Keratinocyte (primary cell): ENCODE data around the gene ADAM29.

Source experiments
- EZH2 ChIP-seq: IDR thresholded peaks from one replicate; pipeline ENCODE4 v1.6.1; 2012; ENCODE audit warnings: inconsistent platforms, mild to moderate bottlenecking, low read length, moderate library complexity
- TF ChIP-seq, protein P1 (sequence below), 3 experiments: IDR thresholded peaks in 1 of 3; conservative IDR thresholded peaks in 1 of 3; optimal IDR thresholded peaks in 1 of 3; 2 replicates in 2 of 3; 3 replicates in 1 of 3; pipeline versions ENCODE3 to v1.5.1; 2011; ENCODE audit warnings: low read length in 3 of 3, mild to moderate bottlenecking in 3 of 3, moderate library complexity in 2 of 3, control low read depth in 1 of 3, inconsistent platforms in 1 of 3; ENCODE audit not compliant: insufficient read depth in 2 of 3; ENCODE audit errors: extremely low read depth in 1 of 3

DNA sequence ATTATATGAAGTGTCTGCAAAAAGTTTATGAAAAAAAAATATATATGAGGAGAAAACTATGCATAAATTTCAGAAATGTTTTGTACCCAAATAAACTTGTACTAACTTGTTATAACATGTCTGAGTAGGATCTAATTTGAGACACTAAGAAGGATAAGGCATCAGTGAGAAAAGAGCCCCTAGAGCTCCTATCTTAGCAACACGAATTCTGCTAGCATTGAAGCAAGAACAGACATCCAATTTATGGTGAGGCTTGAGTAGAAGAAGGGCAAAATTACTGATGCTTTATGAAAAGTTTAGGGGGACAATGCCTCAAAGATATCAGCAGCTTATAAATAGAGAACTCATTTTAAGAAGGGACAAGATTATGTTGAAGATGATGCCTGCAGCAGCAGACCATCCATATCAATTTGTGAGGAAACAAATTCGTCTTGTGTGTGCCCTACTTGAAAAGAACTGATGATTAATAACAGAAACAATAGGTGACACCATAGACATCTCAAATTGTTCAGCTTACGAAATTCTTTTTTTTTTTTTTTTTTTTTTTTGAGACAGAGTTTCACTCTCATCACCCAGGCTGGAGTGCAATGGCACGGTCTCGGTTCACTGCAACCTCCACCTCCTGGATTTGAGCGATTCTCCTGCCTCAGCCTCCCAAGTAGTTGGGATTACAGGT, 35.7 kb upstream of the ADAM29 start:
- no peak for TF ChIP-seq EZH2
- TF ChIP-seq, protein P1, sequence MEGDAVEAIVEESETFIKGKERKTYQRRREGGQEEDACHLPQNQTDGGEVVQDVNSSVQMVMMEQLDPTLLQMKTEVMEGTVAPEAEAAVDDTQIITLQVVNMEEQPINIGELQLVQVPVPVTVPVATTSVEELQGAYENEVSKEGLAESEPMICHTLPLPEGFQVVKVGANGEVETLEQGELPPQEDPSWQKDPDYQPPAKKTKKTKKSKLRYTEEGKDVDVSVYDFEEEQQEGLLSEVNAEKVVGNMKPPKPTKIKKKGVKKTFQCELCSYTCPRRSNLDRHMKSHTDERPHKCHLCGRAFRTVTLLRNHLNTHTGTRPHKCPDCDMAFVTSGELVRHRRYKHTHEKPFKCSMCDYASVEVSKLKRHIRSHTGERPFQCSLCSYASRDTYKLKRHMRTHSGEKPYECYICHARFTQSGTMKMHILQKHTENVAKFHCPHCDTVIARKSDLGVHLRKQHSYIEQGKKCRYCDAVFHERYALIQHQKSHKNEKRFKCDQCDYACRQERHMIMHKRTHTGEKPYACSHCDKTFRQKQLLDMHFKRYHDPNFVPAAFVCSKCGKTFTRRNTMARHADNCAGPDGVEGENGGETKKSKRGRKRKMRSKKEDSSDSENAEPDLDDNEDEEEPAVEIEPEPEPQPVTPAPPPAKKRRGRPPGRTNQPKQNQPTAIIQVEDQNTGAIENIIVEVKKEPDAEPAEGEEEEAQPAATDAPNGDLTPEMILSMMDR (optimal IDR thresholded peaks at IDR 0.05 in 1 of 3, IDR thresholded peaks at IDR 0.05 in 1 of 3, conservative IDR thresholded peaks at IDR 0.05 in 1 of 3; ENCODE audit: extremely low read depth in 1 of 3, insufficient read depth in 2 of 3, low read length in 3 of 3), result no peak
